Endodermal cell (in vitro differentiated cells): ENCODE results near the gene PTTG1. TPM values are rescaled to one million over a fixed set of nuclear protein-coding genes. Genes with fewer than 3 reads are reported as not detected.
A peak's percentile ranks its signal among the peaks of the same experiment; 100 is the strongest.

Experiments
- DNase-seq: peaks from one replicate; pipeline ENCODE4 v3.0.0-alpha.2; 2017
- H3K27ac ChIP-seq: 2 replicates; pipeline ENCODE4 v1.5.1; 2013; ENCODE audit warnings: mild to moderate bottlenecking, low read depth, low read length, moderate library complexity
- H3K27me3 ChIP-seq: 2 replicates; pipeline ENCODE4 v1.6.1; 2013; ENCODE audit warnings: mild to moderate bottlenecking, low read length, moderate library complexity; ENCODE audit not compliant: insufficient read depth, control insufficient read depth, poor library complexity, severe bottlenecking
- H3K36me3 ChIP-seq: 2 replicates; pipeline ENCODE4 v1.7.0; 2013; ENCODE audit warnings: mild to moderate bottlenecking, low read length, moderate library complexity; ENCODE audit not compliant: control insufficient read depth, insufficient read depth
- H3K4me1 ChIP-seq: one replicate; pipeline ENCODE4 v1.7.0; 2013; ENCODE audit warnings: low read length; ENCODE audit not compliant: control insufficient read depth, insufficient read depth
- H3K4me3 ChIP-seq: 2 replicates; pipeline ENCODE4 v1.5.1; 2013; ENCODE audit warnings: mild to moderate bottlenecking, low read length, moderate library complexity
- H3K9ac ChIP-seq: 2 replicates; pipeline ENCODE4 v1.6.1; 2013; ENCODE audit warnings: mild to moderate bottlenecking, low read length, moderate library complexity; ENCODE audit not compliant: poor library complexity, severe bottlenecking; ENCODE audit errors: extremely low read depth
- H3K9me3 ChIP-seq: 2 replicates; pipeline ENCODE4 v1.6.1; 2013; ENCODE audit warnings: mild to moderate bottlenecking, low read length, moderate library complexity; ENCODE audit not compliant: control insufficient read depth
- H3K27ac Mint-ChIP-seq: 2 replicates; pipeline ENCODE4 v1.8.0; 2020; ENCODE audit warnings: mixed read lengths
- H3K27me3 Mint-ChIP-seq: 2 replicates; pipeline ENCODE4 v1.8.0; 2021; ENCODE audit warnings: mild to moderate bottlenecking, mixed read lengths; ENCODE audit not compliant: insufficient read depth
- H3K36me3 Mint-ChIP-seq: 2 replicates; pipeline ENCODE4 v1.8.0; 2020; ENCODE audit warnings: low read depth, mixed read lengths
- H3K4me1 Mint-ChIP-seq: 2 replicates; pipeline ENCODE4 v1.8.0; 2020; ENCODE audit warnings: mixed read lengths
- H3K4me3 Mint-ChIP-seq: 2 replicates; pipeline ENCODE4 v1.8.0; 2020; ENCODE audit warnings: mild to moderate bottlenecking, moderate library complexity, mixed read lengths
- H3K9me3 Mint-ChIP-seq: 2 replicates; pipeline ENCODE4 v1.8.0; 2020; ENCODE audit warnings: mild to moderate bottlenecking, mixed read lengths
- CTCF ChIP-seq: fragments of 200-600 bp; sonication (generic); conservative IDR thresholded peaks from 2 replicates; pipeline ENCODE4 v1.5.0; 2021; ENCODE audit warnings: antibody characterized with exemption, mild to moderate bottlenecking
- WGBS, 2 experiments: methylation state at CpG; one replicate each; pipeline versions ENCODE4 v1.1.5 to v1.1.7; 2013; ENCODE audit warnings: missing lambda C conversion rate in 2 of 2, mixed read lengths in 1 of 2; ENCODE audit not compliant: insufficient coverage in 1 of 2, insufficient read length in 1 of 2; 5-methylcytosine and 5-hydroxymethylcytosine counted together
- microRNA-seq: library from miRNA; unstranded; fragments of <30 nt; microRNA quantifications from one replicate; pipeline ENCODE4 v1.2.0, GENCODE V29; 2020; ENCODE audit warnings: borderline microRNAs expressed
- total RNA-seq, 2 donors: library from RNA; stranded (reverse); fragmentation: NEBNext Ultra II Directional in 1 of 2; extraction: Animal tissue kit (Norgen Biotek cat#: 25700) in 1 of 2; gene quantifications; 2 replicates in 1 of 2; 3 replicates in 1 of 2; pipeline ENCODE4 v1.2.1, GENCODE V29; 2021

Gene PTTG1
- total RNA-seq, 2 donors from 2014 or later = 121 to 162 TPM

DNA sequence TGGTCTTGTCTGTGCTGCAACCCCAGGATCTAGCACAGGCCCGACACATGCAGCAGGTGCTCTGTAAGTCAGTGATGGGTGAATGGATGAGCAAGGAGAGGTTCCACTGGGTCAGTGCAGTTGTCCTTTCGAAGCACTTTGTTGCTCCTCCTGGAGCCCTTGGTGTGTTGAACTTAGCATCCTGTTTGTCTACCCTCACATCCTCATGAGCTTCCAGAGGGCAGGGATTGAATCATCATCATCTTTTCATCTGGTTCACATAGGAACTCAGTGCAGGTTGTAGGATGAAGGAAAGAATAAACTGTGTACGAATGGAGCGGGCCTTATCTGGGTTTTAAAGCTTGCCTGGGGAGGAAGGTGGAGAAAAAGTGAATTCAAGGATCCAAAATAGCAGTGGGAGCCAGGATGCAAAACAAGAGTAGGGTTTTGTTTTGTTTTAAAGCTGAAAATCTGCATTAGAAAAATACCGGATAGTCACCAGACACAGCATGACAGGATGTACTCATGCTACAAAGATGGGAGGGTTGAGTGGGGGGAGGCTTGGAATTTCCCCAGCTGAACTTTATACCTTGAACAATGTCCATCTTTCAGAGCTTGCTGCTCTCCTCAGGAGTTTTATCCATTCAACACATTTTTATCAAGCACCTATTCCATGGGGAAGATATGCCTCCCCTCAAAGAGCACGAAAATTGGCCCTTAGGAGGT, 55.8 kb downstream of the PTTG1 start:
- 53 to 72% methylated on average over 4 to 6 of the region's 6 CpGs for WGBS, 2 experiments
- TF ChIP-seq CTCF = no peak
- Histone ChIP-seq H3K9ac (no peak overlapping the region), H3K27ac (no peak overlapping the region), H3K9me3 (no peaks in the 10 kb centered on the region), H3K36me3 (no peaks in the 10 kb centered on the region), H3K4me3 (no peak overlapping the region), H3K27me3 (no peaks in the 10 kb centered on the region), H3K4me1 (no peaks in the 10 kb centered on the region)
- peaks cover 6% of the 10 kb centered on the region for H3K4me1 Mint-ChIP-seq
- no peaks in the 10 kb centered on the region for H3K36me3 Mint-ChIP-seq
- H3K27me3 Mint-ChIP-seq = no peaks in the 10 kb centered on the region
- H3K27ac Mint-ChIP-seq = peak overlapping the region; percentile 6
- DNase-seq = peak; percentile 31
- no peaks in the 10 kb centered on the region for H3K9me3 Mint-ChIP-seq
- no peak overlapping the region for H3K4me3 Mint-ChIP-seq

- Histone ChIP-seq H3K4me1 (no peaks in the 10 kb centered on the region), H3K4me3 (no peak overlapping the region), H3K9me3 (no peaks in the 10 kb centered on the region), H3K27ac (no peak overlapping the region), H3K9ac (no peak overlapping the region), H3K36me3 (no peaks in the 10 kb centered on the region), H3K27me3 (no peaks in the 10 kb centered on the region)
- H3K9me3 Mint-ChIP-seq = no peaks in the 10 kb centered on the region
- H3K36me3 Mint-ChIP-seq = no peaks in the 10 kb centered on the region
- H3K4me3 Mint-ChIP-seq = no peak overlapping the region
- no peaks in the 10 kb centered on the region for H3K27me3 Mint-ChIP-seq
- 43 to 74% methylated on average over 1 to 2 of the region's 2 CpGs for WGBS, 2 experiments
- peak; percentile 31 for DNase-seq
- H3K4me1 Mint-ChIP-seq = peaks cover 6% of the 10 kb centered on the region
- TF ChIP-seq CTCF = no peak
- H3K27ac Mint-ChIP-seq = no peak overlapping the region
These were observed 56.5 kb downstream of the PTTG1 start for GRCh38 chr5:160478163-160478562.

Small RNAs within 50 kb of the gene (microRNA-seq; reads per million reads assigned to microRNA genes)
- gene MIR3142 = not detected

Other genes with a start within 250 kb of the PTTG1 start
- gene FABP6, start 192.3 kb upstream of the PTTG1 start, total RNA-seq = 1 to 10 TPM in 1 of 2 donors, under 1 TPM in 1; 0.37 to 1.9 TPM
- gene CCNJL, start 109.3 kb upstream of the PTTG1 start, total RNA-seq = 10 to 100 TPM; 14.1 to 18.7 TPM
- not detected for gene C1QTNF2, start 51.2 kb upstream of the PTTG1 start, total RNA-seq
- gene FAM200C, start 21.8 kb upstream of the PTTG1 start, total RNA-seq = 1 to 10 TPM; 2.4 to 2.7 TPM
- 10 to 100 TPM; 36.8 to 47.5 TPM for gene SLU7, start 2.8 kb upstream of the PTTG1 start, total RNA-seq